Transverse colon (tissue), 3 donors: ENCODE measurements around the gene MEF2D.
A peak's percentile ranks its signal among the peaks of the same experiment; 100 is the strongest.

Source experiments
- EP300 ChIP-seq: sonication (generic); formaldehyde crosslinking; IDR thresholded peaks from one replicate; pipeline ENCODE4 v1.6.1; 2017; ENCODE audit warnings: antibody characterized with exemption, low read depth
- POLR2AphosphoS5 ChIP-seq, 3 donors: sonication (generic); formaldehyde crosslinking; IDR thresholded peaks; one replicate each; pipeline ENCODE4 v1.6.1; 2016; ENCODE audit warnings: antibody characterized with exemption in 3 of 3

DNA sequence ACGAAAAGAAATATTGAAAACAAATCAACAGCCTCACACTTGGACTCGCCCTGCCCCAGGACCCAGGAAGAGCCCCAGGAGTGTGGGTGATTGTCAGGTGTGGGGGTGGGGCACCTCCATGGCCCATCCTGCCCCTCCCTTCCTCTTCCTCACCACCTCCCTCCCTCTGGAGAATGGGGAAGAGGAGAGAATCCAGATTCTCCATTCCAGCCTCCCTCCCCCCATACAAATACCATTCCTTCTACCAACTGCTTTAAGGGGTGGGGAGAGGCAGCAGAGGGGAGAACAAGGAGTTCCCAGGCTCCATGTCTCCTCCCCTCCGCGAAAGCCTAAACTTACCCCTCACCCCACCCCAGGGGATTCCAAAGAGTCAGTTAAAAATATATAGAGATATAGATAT is 36.7 kb downstream of the MEF2D start:
- TF ChIP-seq EP300 (peak; percentile 76), POLR2AphosphoS5 (IDR thresholded peaks at IDR 0.05) (peak in 2 of 3 donors; percentile 27 to 62)
